ENCODE results near the gene ATP5F1D. TPM values are rescaled to one million over a fixed set of nuclear protein-coding genes. Genes with fewer than 3 reads are reported as not detected.

ATP5F1D gene
- total and polyA plus RNA-seq, 2 of the 13 experiments (the other 11 are each of a cell fraction or from before 2014, with no cell fraction given): 39.4 to 78.7 TPM

- TF ChIP-seq FOXP4 (CRISPR knock-in tag; IDR thresholded peaks at IDR 0.05): no peak
- no peak for TF ChIP-seq NCOA2 (CRISPR knock-in tag; IDR thresholded peaks at IDR 0.05)
- TF ChIP-seq HHEX (CRISPR knock-in tag; IDR thresholded peaks at IDR 0.05): no peak
- no peak for TF ChIP-seq ELF1 (CRISPR knock-in tag; IDR thresholded peaks at IDR 0.05)
- TF ChIP-seq RNF2 (conservative IDR thresholded peaks at IDR 0.05; ENCODE audit: low read depth): no peak
- TF ChIP-seq TCF12 (IDR thresholded peaks at IDR 0.05): no peak
- 0 out of 2 replicates have a peak, but pooled peaks have one; percentile 8 for TF ChIP-seq TCF12 (CRISPR knock-in tag; IDR thresholded peaks at IDR 0.05)
- TF ChIP-seq KLF9 (CRISPR knock-in tag; IDR thresholded peaks at IDR 0.05; ENCODE audit: low read depth): no peak
- TF ChIP-seq MXD4 (CRISPR knock-in tag; IDR thresholded peaks at IDR 0.05): no peak
- TF ChIP-seq SRY (CRISPR knock-in tag; IDR thresholded peaks at IDR 0.05): no peak
- TF ChIP-seq WIZ (CRISPR knock-in tag; IDR thresholded peaks at IDR 0.05): no peak
- TF ChIP-seq SIN3A (IDR thresholded peaks at IDR 0.05; ENCODE audit: borderline replicate concordance, low read depth, low read length): peak; percentile 48; the same call in 1 of the 2 replicates
- no peak for TF ChIP-seq ZNF10 (CRISPR knock-in tag; IDR thresholded peaks at IDR 0.05; ENCODE audit: borderline replicate concordance, low read depth)
- TF ChIP-seq ZSCAN25 (CRISPR knock-in tag; IDR thresholded peaks at IDR 0.05): no peak; the same call in 1 of the 2 replicates
- TF ChIP-seq ZNF740 (CRISPR knock-in tag; IDR thresholded peaks at IDR 0.05): no peak
- TF ChIP-seq TFE3 (CRISPR knock-in tag; IDR thresholded peaks at IDR 0.05): no peak
- TF ChIP-seq ZBTB7A (CRISPR knock-in tag; IDR thresholded peaks at IDR 0.05): no peak
- no peak for TF ChIP-seq ZBTB34 (CRISPR knock-in tag; IDR thresholded peaks at IDR 0.05)
- TF ChIP-seq ZNF879 (CRISPR knock-in tag; IDR thresholded peaks at IDR 0.05): 0 out of 2 replicates have a peak, but pooled peaks have one; percentile 11
- TF ChIP-seq DZIP1 (CRISPR knock-in tag; IDR thresholded peaks at IDR 0.05): no peak
- TF ChIP-seq ZNF576 (CRISPR knock-in tag; IDR thresholded peaks at IDR 0.05): no peak
- no peak for TF ChIP-seq XRCC5 (optimal IDR thresholded peaks at IDR 0.05; ENCODE audit: low read length)
- no peak for TF ChIP-seq ATF7-NPFF (CRISPR knock-in tag; IDR thresholded peaks at IDR 0.05; ENCODE audit: low read depth)
These were observed 20.5 kb downstream of the ATP5F1D start (continued) for GRCh38 chr19:1261798-1262622.

Data from HepG2 (cell line).